ENCODE measurements around the gene RAB3C.

GRCh38 chr5:58891971-58892343 is 309.1 kb downstream of the RAB3C start:
- TF ChIP-seq, protein P1, sequence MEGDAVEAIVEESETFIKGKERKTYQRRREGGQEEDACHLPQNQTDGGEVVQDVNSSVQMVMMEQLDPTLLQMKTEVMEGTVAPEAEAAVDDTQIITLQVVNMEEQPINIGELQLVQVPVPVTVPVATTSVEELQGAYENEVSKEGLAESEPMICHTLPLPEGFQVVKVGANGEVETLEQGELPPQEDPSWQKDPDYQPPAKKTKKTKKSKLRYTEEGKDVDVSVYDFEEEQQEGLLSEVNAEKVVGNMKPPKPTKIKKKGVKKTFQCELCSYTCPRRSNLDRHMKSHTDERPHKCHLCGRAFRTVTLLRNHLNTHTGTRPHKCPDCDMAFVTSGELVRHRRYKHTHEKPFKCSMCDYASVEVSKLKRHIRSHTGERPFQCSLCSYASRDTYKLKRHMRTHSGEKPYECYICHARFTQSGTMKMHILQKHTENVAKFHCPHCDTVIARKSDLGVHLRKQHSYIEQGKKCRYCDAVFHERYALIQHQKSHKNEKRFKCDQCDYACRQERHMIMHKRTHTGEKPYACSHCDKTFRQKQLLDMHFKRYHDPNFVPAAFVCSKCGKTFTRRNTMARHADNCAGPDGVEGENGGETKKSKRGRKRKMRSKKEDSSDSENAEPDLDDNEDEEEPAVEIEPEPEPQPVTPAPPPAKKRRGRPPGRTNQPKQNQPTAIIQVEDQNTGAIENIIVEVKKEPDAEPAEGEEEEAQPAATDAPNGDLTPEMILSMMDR (IDR thresholded peaks at IDR 0.05) = no peak
- no peak for TF ChIP-seq POLR2A (IDR thresholded peaks at IDR 0.05)
